Upper lobe of right lung (tissue), 1 donor: ENCODE results near the gene FAM163B. TPM values are rescaled to one million over a fixed set of nuclear protein-coding genes. Genes with fewer than 3 reads are reported as not detected.

Experiments
- ATAC-seq: fragments of 200-7000 bp; cut with Tn5 transposase; one replicate; pipeline ENCODE4 v1.9.1; 2020; ENCODE audit warnings: mild to moderate bottlenecking, moderate library complexity
- DNase-seq: peaks from one replicate; pipeline ENCODE4 v3.0.0-alpha.2; 2020
- H3K27ac ChIP-seq: fragments of 200-600 bp; one replicate; pipeline ENCODE4 v1.8.0; 2022
- H3K27me3 ChIP-seq: fragments of 200-600 bp; one replicate; pipeline ENCODE4 v1.8.0; 2022; ENCODE audit warnings: mild to moderate bottlenecking
- H3K36me3 ChIP-seq: fragments of 200-600 bp; one replicate; pipeline ENCODE4 v1.8.0; 2022
- H3K4me1 ChIP-seq: fragments of 200-600 bp; one replicate; pipeline ENCODE4 v1.8.0; 2022
- H3K4me3 ChIP-seq: fragments of 200-600 bp; one replicate; pipeline ENCODE4 v1.8.0; 2022; ENCODE audit warnings: mild to moderate bottlenecking
- H3K9me3 ChIP-seq: fragments of 200-600 bp; one replicate; pipeline ENCODE4 v1.8.0; 2022
- CTCF ChIP-seq: fragments of 200-600 bp; IDR thresholded peaks from one replicate; pipeline ENCODE4 v1.8.0; 2022; ENCODE audit warnings: antibody characterized with exemption
- intact Hi-C: fragments of 100-400 bp; cut with DNase I; formaldehyde crosslinking; loops from one replicate; pipeline ENCODE4 v1.11.0; 2022
- total RNA-seq: library from RNA; stranded (reverse); fragmentation: NEBNext Ultra II Directional; extraction: Animal tissue kit (Norgen Biotek cat#: 25700); gene quantifications from one replicate; pipeline ENCODE4 v1.2.1, GENCODE V29; 2021
- donor health status: DM: no; HTN: yes; CAD: no; lungs with severe emphysema.

The FAM163B gene
- total RNA-seq, 1 donor from 2014 or later: not detected

DNA sequence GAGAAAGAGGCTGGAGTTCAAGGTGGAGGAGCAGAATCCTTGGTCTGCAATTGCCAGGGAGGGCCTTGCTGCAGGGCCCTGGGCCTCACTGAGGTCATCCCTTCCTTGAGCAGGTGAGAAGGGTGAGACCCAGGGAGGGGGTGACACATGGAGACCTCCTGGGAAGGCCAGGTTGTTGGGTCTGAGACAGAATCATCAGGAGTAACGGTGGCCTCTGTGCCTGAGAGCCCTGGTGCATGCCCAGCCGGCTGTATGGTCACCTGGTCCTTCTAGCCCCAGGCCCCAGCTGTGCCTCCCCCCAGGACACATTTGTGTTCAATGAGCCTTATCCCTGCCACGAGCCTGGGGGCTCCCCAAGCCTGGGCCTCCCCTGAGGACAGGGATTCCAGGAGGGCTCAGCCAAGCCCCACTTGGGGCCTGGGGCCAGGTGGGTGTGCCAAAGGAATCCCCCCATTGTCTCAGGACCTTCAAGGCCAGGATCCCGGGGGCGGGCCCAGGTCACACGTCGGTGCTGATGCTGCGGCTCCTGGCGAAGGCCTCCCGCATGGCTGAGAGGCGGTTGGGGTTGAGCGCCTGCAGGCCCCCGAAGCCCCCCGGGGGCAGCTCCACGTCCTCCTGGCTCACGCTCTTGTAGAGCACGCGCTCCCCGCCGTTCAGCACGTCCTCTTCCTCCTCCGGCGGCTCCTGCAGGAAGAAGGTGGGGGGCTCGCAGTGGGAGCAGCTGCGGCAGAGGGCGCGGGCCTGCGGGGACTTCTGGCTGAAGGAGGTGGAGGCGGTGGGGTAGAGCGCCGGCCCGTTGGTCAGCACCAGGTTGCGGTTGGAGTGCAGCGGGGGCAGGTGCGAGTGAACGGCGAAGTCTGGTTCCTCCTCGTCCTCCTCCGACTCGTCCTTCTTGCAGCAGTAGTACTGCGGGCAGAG is 30.4 kb downstream of the FAM163B start:
- Histone ChIP-seq H3K4me3 (no peak overlapping the region), H3K4me1 (peaks cover 20% of the 10 kb centered on the region), H3K27ac (no peak overlapping the region), H3K27me3 (peaks cover 8% of the 10 kb centered on the region), H3K9me3 (no peaks in the 10 kb centered on the region), H3K36me3 (no peaks in the 10 kb centered on the region)
- intact Hi-C loops: no loop called here
- TF ChIP-seq CTCF: no peak
- DNase-seq (no peak), ATAC-seq (no peak)

DNA sequence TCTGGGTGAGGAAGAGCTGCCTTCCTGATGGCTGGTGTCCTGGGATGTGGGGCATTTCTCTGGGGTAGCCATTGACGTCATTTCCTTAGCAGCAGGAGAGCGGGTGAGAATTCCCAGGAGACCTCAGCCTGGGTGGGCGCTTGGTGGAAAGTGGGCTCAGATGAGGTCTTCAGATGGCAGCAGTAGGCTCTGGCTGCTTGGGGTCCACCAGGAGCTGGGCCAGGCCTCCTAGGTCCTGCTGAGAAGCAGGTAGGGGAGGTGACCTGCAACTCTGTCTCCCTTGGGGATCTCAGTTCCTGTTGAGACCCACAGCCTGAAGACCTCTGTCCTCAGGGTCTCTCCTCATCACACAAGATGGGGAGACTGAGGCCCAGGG is 31.5 kb downstream of the FAM163B start:
- H3K4me1 ChIP-seq: peaks cover 19% of the 10 kb centered on the region
- H3K27me3 ChIP-seq: peaks cover 8% of the 10 kb centered on the region
- no peak overlapping the region for H3K4me3 ChIP-seq
- no peak for DNase-seq
- TF ChIP-seq CTCF: no peak
- no peak for ATAC-seq
- no peaks in the 10 kb centered on the region for H3K9me3 ChIP-seq
- H3K27ac ChIP-seq: no peak overlapping the region
- no peaks in the 10 kb centered on the region for H3K36me3 ChIP-seq
- intact Hi-C loops: no loop called here

GRCh38 chr9:133576875-133577736 is 32.1 kb downstream of the FAM163B start:
- DNase-seq (no peak), ATAC-seq (peak; percentile 41)
- Histone ChIP-seq H3K36me3 (no peaks in the 10 kb centered on the region), H3K4me1 (peaks cover 19% of the 10 kb centered on the region), H3K27me3 (peaks cover 8% of the 10 kb centered on the region), H3K27ac (no peak overlapping the region), H3K4me3 (no peak overlapping the region), H3K9me3 (no peaks in the 10 kb centered on the region)
- intact Hi-C loops: no loop called here
- no peak for TF ChIP-seq CTCF

GRCh38 chr9:133576031-133576874 is 32.9 kb downstream of the FAM163B start:
- no peak for ATAC-seq
- intact Hi-C loops: no loop called here
- peaks cover 19% of the 10 kb centered on the region for H3K4me1 ChIP-seq
- H3K4me3 ChIP-seq: no peak overlapping the region
- no peak for DNase-seq
- TF ChIP-seq CTCF: no peak
- H3K9me3 ChIP-seq: no peaks in the 10 kb centered on the region
- H3K27me3 ChIP-seq: peaks cover 8% of the 10 kb centered on the region
- no peak overlapping the region for H3K27ac ChIP-seq
- no peaks in the 10 kb centered on the region for H3K36me3 ChIP-seq
